ENCODE results near the gene RAP1GAP2.

DNA sequence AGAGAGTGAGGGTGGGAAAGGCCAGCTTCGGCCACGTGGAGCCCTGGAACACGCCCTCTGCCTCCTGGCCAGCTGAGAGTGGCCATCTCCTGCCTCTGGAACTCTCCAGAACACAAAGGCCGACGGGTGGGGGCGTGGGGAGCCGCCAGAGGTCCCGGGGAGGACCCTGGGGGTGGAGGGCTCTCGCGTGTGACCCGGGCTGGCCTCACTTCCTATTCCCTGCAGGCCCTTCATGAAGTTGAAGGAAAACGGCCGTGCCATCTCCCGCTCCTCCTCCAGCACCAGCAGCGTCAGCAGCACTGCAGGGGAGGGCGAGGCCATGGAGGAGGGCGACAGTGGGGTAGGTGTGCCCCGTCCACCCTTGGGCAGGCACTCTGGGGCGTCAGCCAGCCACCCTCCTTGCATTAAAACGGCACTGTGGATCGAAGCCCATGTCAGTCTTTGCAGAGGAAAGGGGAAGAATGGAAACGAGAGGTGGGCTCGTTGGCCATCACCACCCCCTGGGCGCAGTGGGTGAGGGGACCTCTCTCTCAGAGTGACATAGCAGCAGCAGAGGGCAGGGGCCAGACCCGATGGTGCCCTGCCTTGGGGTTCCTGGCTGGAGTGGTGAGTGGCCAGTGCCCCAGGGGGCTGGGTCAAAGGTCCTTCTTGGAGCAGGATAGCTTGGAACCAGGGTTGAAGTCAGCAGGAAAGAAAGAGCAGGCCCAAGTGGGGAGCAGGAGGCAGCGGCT lies 230.1 kb downstream of the RAP1GAP2 start:
- TF ChIP-seq EZH2phosphoT487 (IDR thresholded peaks at IDR 0.05): no peak
- TF ChIP-seq EZH2 (IDR thresholded peaks at IDR 0.05): no peak
- TF ChIP-seq, protein P1, sequence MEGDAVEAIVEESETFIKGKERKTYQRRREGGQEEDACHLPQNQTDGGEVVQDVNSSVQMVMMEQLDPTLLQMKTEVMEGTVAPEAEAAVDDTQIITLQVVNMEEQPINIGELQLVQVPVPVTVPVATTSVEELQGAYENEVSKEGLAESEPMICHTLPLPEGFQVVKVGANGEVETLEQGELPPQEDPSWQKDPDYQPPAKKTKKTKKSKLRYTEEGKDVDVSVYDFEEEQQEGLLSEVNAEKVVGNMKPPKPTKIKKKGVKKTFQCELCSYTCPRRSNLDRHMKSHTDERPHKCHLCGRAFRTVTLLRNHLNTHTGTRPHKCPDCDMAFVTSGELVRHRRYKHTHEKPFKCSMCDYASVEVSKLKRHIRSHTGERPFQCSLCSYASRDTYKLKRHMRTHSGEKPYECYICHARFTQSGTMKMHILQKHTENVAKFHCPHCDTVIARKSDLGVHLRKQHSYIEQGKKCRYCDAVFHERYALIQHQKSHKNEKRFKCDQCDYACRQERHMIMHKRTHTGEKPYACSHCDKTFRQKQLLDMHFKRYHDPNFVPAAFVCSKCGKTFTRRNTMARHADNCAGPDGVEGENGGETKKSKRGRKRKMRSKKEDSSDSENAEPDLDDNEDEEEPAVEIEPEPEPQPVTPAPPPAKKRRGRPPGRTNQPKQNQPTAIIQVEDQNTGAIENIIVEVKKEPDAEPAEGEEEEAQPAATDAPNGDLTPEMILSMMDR (IDR thresholded peaks at IDR 0.05): no peak

Data from neural progenitor cell (in vitro differentiated cells).